HCEC 1CT (cell line): ENCODE measurements around the gene RPN2.

Experiments
- DNase-seq: peaks from one replicate; pipeline ENCODE4 v3.0.0-alpha.2; 2017

RPN2 gene

GRCh38 chr20:37188787-37189186, 9.7 kb downstream of the RPN2 start:
- no peak for DNase-seq

DNA sequence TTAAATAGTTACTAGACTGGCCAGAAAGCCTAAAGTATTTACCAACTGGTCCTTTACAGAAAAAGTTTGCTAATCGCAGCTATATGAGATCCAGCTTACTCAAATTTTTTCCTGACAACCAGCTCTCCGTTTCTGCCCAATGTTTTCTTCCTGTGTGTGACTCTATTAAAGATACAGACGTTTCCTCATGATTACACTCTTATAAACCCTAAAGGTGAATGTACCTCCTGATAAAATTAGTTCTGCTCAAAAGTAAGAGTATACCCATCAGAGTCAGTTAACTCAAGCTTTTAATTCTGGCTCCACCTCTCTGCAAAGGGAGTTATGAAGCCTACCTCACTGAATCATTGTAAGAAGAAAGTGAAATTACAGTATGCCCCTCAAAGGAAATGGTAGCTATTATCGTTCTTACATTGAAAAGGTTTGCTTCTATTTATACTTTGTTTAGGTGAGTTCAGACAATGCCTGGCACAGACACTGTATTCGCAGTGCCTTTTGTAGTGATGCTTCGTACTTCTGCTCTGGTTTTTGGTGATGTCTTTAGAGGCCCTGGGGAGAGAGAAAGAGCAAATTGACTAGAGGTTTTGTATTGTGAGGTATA, 10.4 kb downstream of the RPN2 start:
- no peak for DNase-seq

DNA sequence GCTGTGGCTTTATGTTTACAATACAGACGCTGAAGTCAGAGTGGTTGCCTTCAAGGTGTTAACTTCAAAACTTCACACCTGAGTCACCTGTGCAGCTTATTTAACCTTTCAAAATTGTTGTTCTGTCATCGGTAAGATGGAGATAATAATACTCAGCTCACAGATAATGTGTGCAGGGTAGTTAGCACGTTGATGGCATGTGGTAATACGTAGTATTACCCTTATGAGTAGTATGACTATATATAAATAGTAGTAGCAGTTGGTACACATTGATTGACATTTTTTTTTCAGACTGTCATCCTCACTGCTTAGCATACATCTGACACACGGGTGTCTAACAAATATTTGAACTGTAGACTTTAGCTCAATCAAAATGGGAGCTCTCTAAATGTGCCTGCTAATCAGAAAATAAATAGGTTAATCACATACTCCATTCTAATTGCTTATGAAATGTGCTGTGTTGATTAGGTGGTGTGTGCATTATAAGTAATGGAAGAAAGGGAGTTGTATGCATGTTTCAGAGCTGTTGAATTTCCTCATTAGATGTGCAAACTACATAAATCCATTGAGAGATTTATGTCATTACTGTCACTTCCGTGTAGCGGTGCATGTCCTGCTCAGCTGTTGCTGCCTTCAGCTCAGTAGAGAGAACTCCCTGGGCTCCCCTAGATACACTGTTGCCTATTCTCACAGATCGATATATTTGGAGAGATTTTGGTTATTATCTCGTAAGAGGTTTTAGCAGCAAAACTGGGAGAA, 11.4 kb downstream of the RPN2 start:
- DNase-seq, result no peak

DNA sequence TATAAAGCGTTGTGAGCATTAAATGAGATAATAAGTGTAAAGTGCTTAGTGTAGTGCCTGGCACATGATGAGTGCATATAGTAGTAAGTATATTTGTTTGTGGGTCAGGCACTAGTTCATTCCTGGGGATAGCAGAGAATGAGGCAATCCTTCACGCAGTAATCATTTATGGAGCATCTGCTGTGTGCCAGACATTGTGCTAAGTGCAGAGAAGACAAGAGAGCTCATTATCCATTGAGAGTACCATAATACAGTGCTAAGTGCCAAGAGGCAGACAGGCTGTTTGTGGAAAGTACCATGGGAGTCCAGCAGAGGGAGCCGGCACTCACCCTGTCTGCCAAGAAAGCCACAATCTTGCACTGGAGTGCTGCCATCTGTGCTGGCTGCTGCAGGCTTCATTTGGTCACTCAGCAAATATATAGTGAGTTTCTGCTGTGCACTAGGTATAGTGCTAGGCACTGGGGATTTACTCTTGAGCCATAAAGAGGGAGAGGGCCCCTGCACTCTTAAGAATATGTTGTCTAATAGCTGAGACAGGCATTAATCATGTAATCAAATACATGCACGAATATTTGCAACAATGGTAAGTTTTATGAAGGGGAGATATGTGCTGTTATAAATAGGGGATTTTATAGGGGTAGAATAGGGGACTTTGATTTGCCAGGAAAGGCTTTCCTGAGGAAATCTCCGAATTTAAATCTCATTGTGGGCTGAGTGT, 13.2 kb downstream of the RPN2 start:
- DNase-seq, result peak; percentile 71

DNA sequence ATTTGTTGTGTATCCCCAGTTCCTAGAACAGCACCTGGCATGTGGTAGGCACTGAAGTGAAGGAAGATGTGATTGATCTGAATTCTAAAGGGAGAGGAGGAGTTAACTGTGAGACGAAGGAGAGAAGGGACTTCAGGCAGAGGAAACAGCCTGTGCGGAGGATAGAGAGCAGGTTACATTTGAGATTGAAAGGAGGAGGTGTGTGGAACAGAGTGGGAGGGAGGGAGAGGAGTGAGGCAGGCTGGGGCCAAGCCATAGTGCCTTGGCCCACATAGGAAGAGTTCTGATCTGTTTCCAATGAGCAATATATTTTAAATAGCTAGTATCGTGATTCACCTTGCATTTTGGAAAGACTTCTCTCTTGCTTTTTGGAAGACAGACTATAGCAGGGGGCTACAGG, 14.1 kb downstream of the RPN2 start:
- no peak for DNase-seq

DNA sequence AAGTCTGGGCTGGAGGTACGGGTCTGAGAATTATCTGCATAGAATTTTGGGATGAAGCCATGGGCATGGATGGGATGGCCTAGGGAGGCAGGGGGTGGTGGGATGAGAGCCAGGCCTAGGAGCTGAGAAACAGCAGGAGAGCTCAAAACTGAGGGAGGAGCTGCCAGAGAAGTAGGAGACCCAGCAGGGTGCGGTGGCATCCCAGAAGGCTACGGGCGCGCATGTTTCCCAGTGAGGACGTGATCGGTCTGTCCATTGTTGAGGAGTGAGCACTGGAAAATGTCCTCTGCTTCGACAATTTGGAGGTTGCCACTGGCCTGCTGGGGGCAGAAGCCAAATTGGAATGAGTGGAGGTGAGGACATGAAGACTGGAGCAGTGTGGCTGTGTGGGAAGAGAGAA, 14.7 kb downstream of the RPN2 start:
- no peak for DNase-seq

DNA sequence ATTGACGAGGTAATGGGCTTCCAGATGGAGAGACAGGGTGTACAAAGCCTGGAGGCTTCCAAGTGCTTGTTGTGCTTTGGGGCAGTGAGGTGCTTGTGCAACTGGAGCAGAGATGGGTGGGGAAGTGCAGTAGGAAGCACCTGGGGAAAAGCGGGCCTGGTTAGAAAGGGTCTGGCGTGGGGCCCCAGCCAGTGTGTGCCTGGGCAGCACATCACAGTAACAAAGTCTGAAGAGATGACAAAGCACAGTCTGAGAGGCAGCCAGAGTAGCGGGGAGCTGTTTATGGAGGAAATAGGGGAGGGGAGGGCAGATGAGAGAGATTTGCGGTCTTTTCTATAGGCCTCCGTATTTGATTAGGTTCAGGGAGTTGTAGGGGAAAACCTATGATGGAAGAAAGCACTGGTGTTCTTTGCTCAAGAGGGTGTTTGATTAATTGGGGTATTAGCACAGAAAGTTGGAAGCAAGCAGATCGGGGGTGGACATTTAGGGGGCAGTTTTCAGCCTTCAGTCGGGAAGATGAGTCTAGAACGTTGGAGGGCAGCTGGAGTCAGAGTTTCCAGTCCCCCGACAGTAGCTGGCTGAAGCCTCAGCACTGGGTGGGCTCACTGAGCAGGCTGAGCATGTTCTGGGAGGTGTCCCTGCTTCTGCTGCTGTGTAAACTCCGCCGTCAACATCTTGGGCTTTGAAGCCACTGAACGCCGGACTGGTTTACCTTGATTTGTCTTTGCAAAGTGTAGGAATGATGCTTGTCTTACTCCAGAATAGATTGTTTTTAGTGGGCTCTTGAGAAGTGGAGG, 15.7 kb downstream of the RPN2 start:
- DNase-seq, result no peak

DNA sequence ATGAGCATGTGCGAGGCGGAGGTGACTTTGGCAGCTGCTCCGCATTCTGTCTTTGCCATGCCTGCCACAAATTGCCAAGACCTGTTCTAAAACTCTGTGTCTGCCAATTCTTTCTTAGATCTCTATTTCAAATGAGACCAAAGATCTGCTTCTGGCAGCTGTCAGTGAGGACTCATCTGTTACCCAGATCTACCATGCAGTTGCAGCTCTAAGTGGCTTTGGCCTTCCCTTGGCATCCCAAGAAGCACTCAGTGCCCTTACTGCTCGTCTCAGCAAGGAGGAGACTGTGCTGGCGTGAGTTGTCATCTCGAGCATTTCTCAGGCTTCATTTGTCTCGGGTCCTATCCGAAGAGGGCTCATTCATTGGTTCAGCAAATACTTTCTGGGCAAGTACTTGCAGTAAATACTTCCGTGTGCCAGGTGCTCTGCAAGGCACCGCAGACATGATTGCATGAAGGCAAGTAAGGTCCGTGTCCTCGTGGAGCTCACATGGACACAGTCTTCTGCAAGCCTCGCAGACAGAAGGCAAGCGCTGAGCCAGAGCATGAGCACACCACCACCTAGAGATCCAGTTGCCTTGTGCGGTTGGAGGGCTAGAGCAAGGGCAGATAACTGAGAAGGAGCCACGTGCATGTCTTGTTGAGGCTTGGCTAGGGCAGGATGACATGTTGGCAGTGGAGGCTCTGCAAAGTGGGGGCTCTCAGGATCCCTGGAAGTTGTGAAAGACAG, 20.0 kb downstream of the RPN2 start:
- no peak for DNase-seq

DNA sequence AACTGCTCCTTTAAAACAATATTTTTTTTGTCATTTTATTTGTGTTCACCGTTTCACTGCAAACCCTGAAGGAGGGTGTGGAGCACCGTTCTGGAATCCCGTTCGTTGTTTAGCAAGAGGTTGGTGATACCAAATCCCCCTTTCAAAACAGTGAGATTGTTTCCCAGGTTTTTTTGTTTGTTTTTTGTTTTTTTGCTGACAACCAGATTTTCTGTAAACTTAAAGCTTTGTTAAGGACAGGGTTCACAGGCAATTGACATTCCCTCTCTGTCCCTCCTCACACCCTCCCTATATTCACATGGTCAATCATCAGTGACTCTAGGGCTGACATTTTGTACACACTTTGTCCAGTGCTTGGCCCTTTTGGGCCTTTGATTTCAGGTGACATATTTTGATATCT, 21.2 kb downstream of the RPN2 start:
- DNase-seq, result no peak

DNA sequence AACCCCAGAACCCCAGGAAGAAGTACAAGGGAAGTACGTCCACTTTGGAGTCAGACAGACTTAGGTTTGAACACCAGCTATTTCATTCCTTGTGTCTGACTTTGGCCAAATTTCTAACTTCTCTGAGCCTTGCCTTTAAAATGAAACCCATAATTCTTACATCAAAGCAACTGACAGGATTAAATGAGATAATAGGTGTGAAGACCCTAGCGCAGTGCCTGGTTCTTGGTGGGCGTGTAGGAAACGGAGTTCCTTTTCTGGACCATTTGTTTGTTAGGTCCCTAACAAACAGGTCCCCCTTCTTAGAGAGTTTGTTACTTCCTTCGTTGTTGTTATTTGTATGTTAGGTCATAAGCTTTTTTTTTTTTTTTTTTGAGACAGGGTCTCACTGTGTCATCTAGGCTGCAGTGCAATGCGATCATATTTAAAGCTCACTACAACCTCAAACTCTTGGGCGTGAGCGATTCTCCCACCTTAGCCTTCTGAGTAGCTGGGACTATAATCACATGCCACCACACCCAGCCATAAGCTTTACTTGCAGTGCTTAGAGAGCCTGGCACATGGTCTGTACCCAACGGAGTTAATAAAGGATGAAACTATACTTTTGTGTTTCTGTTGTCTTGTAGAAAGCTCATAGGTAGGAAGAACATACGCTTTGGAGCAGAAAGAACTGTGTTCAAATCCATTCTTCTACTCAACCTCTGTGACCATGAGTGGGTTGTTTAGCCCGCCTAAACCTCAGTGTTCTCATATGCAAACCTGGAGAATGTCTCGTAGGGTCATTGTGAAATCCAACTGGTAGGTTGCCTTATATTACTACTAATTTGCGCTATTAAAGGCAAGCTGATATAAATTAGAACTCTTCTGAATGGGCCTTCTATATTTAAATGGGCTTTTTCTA, 22.0 kb downstream of the RPN2 start:
- DNase-seq, result no peak

DNA sequence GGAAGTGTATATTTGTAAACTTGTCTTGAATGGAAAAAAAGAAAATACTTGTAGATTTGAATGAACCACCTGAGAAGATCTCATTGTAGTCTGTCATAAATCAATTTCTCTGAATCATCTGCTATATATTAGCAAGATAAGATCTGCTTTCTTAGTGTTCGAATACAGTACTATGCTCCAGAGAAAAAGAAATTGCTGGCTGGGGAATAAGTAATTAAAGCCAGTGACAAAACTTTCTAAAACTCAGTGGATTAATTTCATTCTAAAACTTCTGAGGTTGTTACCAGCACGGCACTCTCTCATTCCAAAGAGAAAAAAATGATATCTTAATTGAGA, 22.7 kb downstream of the RPN2 start:
- no peak for DNase-seq

- DNase-seq, result peak; percentile 97
Measured at GRCh38 chr20:37202267-37202943, 23.3 kb downstream of the RPN2 start.

- no peak for DNase-seq
Measured at GRCh38 chr20:37204056-37204455, 24.9 kb downstream of the RPN2 start.

DNA sequence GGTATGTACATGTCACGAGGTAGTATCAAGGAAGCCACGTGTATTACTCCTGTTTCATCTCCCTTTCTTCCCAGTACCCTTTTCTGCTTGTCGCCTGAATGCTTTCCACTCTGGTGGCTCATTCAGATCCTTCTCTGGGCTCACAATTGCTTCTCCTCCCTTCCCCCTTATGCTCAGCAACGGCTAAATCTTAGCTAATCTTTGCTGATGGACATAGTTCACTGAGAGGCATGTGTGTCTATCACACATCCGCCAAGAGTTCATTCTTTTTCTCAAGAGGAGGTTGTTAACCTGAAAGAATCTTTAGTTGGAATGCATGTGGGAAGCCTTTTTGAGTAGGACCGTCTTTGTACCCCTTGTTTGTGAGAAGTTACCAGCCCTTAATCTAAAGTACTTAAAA, 26.0 kb downstream of the RPN2 start:
- no peak for DNase-seq

DNA sequence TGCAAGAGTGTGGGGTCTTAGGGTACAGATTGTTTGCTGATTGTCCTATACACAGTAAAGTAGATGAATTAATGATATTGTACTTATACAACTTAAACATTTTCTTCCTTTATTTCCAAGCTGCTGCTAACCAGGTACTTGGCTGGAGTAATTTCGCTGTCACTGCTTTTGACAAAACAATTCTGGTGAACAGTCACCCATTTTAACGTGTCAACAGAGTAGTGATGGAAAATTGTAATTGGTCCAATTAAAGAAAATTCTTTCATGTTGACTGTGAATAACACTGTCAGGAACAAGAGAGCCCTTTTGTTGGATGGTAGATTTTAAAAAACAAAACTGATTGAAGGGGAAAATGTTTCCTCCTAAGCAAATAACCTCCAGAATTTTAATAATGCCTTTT, 26.7 kb downstream of the RPN2 start:
- DNase-seq, result no peak

- no peak for DNase-seq
Measured at GRCh38 chr20:37207171-37207570, 28.0 kb downstream of the RPN2 start.

GRCh38 chr20:37209193-37209592, 30.1 kb downstream of the RPN2 start:
- DNase-seq, result no peak

DNA sequence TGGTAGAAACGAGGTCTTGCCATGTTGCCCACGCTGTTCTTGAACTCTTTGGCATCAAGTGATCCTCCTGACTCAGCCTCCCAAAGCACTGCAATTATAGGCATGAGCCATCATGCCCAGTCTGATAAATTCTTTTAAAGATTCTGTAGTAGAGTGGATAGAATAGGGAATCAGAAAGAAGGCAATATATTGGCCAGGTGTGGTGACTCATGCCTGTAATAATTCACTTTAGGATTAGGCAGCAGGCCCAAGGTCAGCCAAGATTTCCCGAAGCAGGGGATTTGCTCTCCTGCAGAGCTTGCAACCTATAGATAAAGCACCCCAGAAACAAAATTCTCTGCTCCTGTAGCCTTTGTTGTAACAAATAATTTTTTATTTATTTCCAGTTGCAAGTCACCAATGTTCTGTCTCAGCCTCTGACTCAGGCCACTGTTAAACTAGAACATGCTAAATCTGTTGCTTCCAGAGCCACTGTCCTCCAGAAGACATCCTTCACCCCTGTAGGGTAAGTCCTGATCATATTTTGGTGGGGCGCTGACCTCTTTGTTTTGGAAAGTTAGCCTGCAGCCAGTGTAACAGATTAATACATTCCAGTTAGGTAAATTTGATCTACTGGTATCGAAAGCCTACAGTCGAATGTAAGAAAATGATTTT, 30.7 kb downstream of the RPN2 start:
- DNase-seq, result peak; percentile 2

DNA sequence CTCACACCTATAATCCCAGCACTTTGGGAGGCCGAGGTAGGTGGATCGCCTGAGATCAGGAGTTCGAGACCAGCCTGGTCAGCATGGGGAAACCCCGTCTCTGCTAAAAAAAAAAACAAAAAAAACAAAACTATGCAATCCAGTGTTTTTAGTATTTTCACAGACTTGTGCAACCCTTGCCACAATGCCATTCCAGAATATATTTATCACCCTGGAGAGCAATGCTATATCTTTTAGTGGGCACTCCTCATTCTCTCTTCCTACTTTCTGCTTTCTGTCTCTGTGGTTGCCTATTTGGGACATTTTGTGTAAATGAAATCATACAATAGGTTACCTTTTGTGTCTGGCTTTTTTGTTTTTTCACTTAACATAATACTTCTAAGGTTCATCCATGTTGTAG, 39.3 kb downstream of the RPN2 start:
- no peak for DNase-seq

DNA sequence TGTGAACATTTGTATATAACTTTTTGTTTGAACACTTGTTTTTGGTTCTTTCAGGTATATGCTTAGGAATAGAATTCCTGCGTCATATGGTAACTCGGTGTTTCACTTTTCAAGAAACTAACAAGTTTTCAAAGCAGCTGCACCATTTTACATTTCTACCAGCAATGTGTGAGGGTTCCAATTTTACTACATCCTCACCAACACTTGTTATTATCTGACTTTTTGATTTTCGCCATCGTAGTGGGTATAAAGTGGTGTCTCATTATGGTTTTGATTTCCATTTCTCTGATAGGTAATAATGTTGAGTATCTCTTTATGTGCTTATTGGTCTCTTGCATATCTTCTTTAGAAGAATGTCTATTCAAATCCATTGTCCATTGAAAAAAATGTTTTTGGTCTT, 39.8 kb downstream of the RPN2 start:
- no peak for DNase-seq
